Activated CD8-positive, alpha-beta memory T cell treated with anti-CD3 and anti-CD28 coated beads for 48 hours (primary cell): ENCODE data around the gene ALKBH4.
A peak's percentile ranks its signal among the peaks of the same experiment; 100 is the strongest.
"Not testable (repeated sequence)": the region's sequence is repeated elsewhere in the genome, so short reads cannot be mapped to it uniquely, and the experiment has no call there.

Experiments
- DNase-seq, 3 experiments: peaks; one replicate each; pipeline ENCODE4 v3.0.0-alpha.2; 2020; ENCODE audit warnings: low read depth in 2 of 3, low spot score in 2 of 3

ALKBH4 gene

GRCh38 chr7:102464577-102465280, at the start of gene ALKBH4, which contains the start of gene LRWD1:
Gene ALKBH4 (minus strand): TSS chr7:102464863. CDS start chr7:102464836, 27 bp downstream.
Gene LRWD1 (plus strand): TSS chr7:102464984. CDS start chr7:102465081, 97 bp downstream.
- peak; percentile 91 to 96 (median 95) for DNase-seq

- not testable (repeated sequence) for DNase-seq
Observed at GRCh38 chr7:102512642-102513221, 48.1 kb upstream of the ALKBH4 start.

- not testable (repeated sequence) for DNase-seq
Observed at GRCh38 chr7:102511860-102512522, 47.3 kb upstream of the ALKBH4 start.

- DNase-seq, result not testable (repeated sequence)
Observed at GRCh38 chr7:102510575-102510974, 45.9 kb upstream of the ALKBH4 start.

GRCh38 chr7:102507410-102508088, 42.9 kb upstream of the ALKBH4 start:
- DNase-seq, result not testable (repeated sequence)

GRCh38 chr7:102505298-102506185, 40.9 kb upstream of the ALKBH4 start:
- not testable (repeated sequence) for DNase-seq

GRCh38 chr7:102503141-102503540, 38.5 kb upstream of the ALKBH4 start:
- DNase-seq, result not testable (repeated sequence)

GRCh38 chr7:102498321-102498720, 33.7 kb upstream of the ALKBH4 start:
- not testable (repeated sequence) for DNase-seq

- not testable (repeated sequence) for DNase-seq
Observed at GRCh38 chr7:102497308-102497707, 32.6 kb upstream of the ALKBH4 start.

- DNase-seq, result not testable (repeated sequence)
Observed at GRCh38 chr7:102496861-102497260, 32.2 kb upstream of the ALKBH4 start.

- DNase-seq, result not testable (repeated sequence)
Observed at GRCh38 chr7:102494473-102495149, 29.9 kb upstream of the ALKBH4 start.

- DNase-seq, result not testable (repeated sequence)
Observed at GRCh38 chr7:102494026-102494425, 29.4 kb upstream of the ALKBH4 start.

- DNase-seq, result not testable (repeated sequence)
Observed at GRCh38 chr7:102493220-102493935, 28.7 kb upstream of the ALKBH4 start.

- DNase-seq, result peak in 1 of 3 experiments; percentile 43
Observed at GRCh38 chr7:102490529-102491075, 25.9 kb upstream of the ALKBH4 start.

GRCh38 chr7:102484317-102484716, 19.7 kb upstream of the ALKBH4 start:
- not testable (repeated sequence) for DNase-seq

GRCh38 chr7:102481962-102482361, 17.3 kb upstream of the ALKBH4 start:
- DNase-seq, result not testable (repeated sequence)

- peak in 1 of 3 experiments; percentile 35 for DNase-seq
Observed at GRCh38 chr7:102479982-102480637, 15.4 kb upstream of the ALKBH4 start.

GRCh38 chr7:102479209-102479584, 14.5 kb upstream of the ALKBH4 start:
- not testable (repeated sequence) for DNase-seq
